IgD-negative memory B cell (primary cell): ENCODE results near the gene TMEM238. TPM values are rescaled to one million over a fixed set of nuclear protein-coding genes. Genes with fewer than 3 reads are reported as not detected.
A peak's percentile ranks its signal among the peaks of the same experiment; 100 is the strongest.

Source experiments
- H3K27ac Mint-ChIP-seq, 3 donors: one replicate each; pipeline ENCODE4 v1.8.0; 2020 to 2022; ENCODE audit warnings: mild to moderate bottlenecking in 3 of 3, mixed read lengths in 3 of 3, moderate library complexity in 1 of 3
- H3K27me3 Mint-ChIP-seq: one replicate; pipeline ENCODE4 v1.8.0; 2021; ENCODE audit warnings: mixed read lengths
- H3K36me3 Mint-ChIP-seq: one replicate; pipeline ENCODE4 v1.8.0; 2020; ENCODE audit warnings: mild to moderate bottlenecking, mixed read lengths
- H3K4me1 Mint-ChIP-seq, 3 donors: one replicate each; pipeline ENCODE4 v1.8.0; 2020 to 2022; ENCODE audit warnings: mixed read lengths in 3 of 3, mild to moderate bottlenecking in 1 of 3
- H3K4me3 Mint-ChIP-seq, 4 donors: one replicate each; pipeline ENCODE4 v1.8.0; 2020 to 2022; ENCODE audit warnings: mild to moderate bottlenecking in 4 of 4, mixed read lengths in 4 of 4, moderate library complexity in 3 of 4
- H3K9me3 Mint-ChIP-seq, 3 donors: one replicate each; pipeline ENCODE4 v1.8.0; 2020 to 2021; ENCODE audit warnings: mixed read lengths in 3 of 3, mild to moderate bottlenecking in 1 of 3
- polyA plus RNA-seq: library from polyadenylated mRNA; unstranded; fragments of 300-500 nt; fragmentation: Illumina TruSeq; gene quantifications from one replicate; pipeline ENCODE4 v1.2.3, GENCODE V29; 2021

Gene TMEM238
- polyA plus RNA-seq, 1 donor from 2014 or later = 1.1 TPM

DNA sequence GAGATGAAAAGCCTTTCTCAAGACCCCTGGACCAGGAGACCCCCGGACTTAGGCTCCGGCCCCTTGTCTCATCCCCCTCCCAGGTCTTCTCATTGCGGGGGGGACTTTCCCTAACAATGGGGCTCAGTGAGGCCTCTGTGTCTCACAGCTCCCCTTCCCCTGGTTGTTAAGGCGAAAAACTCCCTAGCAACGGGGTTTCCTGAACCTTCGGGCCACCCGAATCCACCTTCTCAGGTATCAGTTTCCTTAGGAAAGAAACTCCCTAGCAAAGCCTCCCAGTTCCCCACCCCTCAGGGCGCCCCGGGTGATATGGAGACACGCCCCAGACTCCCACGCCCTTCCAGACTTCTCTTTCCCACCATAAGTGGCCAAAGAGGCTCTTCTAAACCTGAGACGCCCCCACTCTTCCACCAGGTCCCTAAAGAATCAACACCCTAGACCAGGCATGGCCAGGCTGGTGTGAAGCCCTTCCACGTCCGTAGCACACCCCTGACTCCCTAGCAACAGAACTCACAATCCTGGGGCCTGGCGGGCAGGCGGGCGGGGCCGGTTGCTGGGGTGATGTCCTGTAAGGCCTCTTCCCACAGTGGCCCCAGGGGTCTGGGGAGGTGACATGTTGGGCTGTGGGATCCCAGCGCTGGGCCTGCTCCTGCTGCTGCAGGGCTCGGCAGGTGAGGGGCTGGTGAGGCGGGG lies 7.7 kb downstream of the TMEM238 start, which contains the start of gene TMEM190:
Gene TMEM190 (plus strand): TSS at position 586 of the 693 bp plus-strand sequence. CDS start 28 bp downstream, at position 614.
- Mint-ChIP-seq H3K27me3 (peaks cover 13% of the 10 kb centered on the region), H3K27ac (peak within 1 kb of the TSS in 1 of 3 donors; percentile 31), H3K4me1 (peaks cover 0 to 4% (median 3%) of the 10 kb centered on the region in 3 donors), H3K4me3 (no peak within 1 kb of the TSS), H3K9me3 (peaks cover 0 to 2% (median 0%) of the 10 kb centered on the region in 3 donors), H3K36me3 (peaks cover 4% of the 10 kb centered on the region)

DNA sequence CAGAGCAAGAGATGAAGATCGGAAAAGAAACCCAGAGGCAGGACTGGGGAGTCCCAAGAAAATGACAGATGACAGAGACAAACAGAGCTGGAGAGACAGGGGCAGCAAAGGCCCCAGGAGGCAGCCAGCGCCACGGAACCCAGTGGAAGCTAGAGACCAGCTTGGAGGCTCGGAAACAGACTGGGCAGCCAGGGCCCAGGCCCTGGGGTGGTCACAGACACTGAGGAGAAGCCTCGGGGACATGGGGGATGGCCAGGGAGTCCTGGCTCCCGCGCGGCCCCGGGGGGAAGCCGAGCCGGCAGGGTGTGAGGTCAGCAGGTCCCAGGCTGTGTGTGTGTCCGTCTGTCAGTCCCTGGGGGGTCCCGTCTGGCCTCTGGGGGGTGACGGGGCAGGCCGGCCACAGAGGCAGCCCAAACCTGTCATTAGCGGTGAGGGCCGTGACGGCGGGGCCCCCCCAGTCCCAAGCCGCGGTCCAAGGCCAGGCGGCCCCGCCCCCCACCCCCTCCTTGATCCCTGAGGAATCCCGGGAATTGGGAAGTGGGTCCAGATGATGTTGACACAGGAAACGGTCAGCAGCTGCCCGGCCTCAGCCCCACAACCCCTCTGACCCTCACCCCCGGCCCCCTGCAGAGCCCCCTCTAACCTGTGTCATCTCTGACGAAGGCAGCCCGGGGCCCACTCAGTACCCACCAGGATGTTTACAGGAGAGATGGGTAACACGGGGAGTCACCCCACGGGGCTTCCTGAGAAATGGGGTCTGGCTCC lies 9.9 kb downstream of the TMEM238 start:
- Mint-ChIP-seq H3K27me3 (peaks cover 22% of the 10 kb centered on the region), H3K4me3 (no peak overlapping the region), H3K36me3 (no peaks in the 10 kb centered on the region), H3K27ac (no peak overlapping the region), H3K9me3 (peaks cover 0 to 4% (median 0%) of the 10 kb centered on the region in 3 donors), H3K4me1 (peaks cover 0 to 9% (median 7%) of the 10 kb centered on the region in 3 donors)

DNA sequence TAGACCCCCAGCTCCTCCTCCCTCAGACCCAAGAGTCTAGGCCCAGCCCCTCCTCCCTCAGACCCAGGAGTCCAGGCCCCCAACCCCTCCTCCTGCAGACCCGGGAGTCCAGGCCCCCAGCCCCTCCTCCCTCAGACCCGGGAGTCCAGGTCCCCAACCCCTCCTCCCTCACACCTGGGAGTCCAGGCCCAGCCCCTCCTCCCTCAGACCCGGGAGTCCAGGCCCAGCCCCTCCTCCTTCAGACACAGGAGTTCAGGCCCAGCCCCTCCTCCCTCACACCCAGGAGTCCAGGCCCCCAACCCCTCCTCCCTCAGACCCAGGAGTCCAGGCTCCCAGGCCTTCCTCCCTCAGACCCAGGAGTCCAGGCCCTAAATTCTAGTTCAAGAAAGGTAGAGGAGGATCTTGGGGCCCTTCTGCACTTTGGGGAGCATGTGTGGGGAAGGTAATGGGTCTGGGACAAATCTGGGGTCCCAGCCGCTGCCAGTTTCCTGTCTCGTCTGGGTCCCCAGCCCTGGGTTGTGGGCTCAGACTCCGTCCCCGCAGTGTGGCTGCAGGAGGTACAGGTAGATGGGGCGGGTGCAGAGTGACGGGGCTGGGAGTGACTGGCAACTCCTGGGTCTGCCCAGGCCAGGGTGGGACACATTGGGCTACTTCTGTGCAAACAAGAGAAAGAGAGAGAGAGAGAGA lies 10.6 kb downstream of the TMEM238 start:
- Mint-ChIP-seq H3K27ac (no peak overlapping the region), H3K4me3 (peak overlapping the region in 1 of 4 donors; percentile 8), H3K27me3 (peaks cover 22% of the 10 kb centered on the region), H3K4me1 (peaks cover 0 to 9% (median 7%) of the 10 kb centered on the region in 3 donors), H3K9me3 (peaks cover 0 to 4% (median 0%) of the 10 kb centered on the region in 3 donors), H3K36me3 (no peaks in the 10 kb centered on the region)

GRCh38 chr19:55372316-55373081 lies 11.6 kb downstream of the TMEM238 start:
- no peaks in the 10 kb centered on the region for H3K36me3 Mint-ChIP-seq
- H3K27ac Mint-ChIP-seq = no peak overlapping the region
- peaks cover 25% of the 10 kb centered on the region for H3K27me3 Mint-ChIP-seq
- H3K9me3 Mint-ChIP-seq = peaks cover 0 to 4% (median 0%) of the 10 kb centered on the region in 3 donors
- H3K4me3 Mint-ChIP-seq = peak overlapping the region in 1 of 4 donors; percentile 54
- H3K4me1 Mint-ChIP-seq = peaks cover 0 to 9% (median 7%) of the 10 kb centered on the region in 3 donors

DNA sequence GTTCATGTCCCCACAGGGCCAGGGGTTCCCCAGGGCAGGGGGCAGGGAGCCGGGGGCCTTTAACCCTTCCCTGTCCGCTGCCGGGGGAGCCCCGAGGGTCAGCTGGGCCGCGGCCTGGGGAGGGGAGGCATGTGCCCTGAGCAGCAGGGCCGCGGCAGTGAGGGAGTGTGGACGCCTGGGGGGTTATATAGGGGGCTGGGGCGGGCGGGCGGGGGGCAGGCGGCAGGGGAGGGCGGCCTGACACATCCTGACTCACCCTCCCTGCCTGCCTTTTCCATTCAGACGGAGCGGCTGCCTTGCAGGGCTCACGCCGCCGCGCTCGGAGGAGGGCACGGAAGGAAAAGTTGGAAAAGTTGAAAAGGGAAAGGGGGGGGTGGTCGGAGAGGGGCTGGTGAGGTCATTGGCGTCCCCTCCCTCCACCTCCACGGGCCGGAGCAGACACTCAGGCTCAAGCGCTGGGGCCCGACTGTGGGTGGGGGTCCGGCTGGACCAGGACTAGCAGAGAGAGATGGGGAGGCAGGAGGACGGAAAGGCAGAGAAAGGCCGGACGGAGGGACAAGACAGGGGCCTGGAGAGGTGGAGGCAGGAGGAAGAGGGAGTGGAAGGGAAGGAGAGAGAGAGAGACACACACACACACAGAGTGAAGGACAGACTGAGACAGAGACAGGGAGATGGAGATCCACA lies 13.6 kb downstream of the TMEM238 start, which contains the start of gene IL11:
Gene IL11 (minus strand): TSS at position 159 of the 684 bp plus-strand sequence. CDS start 153 bp downstream, at position 6.
- Mint-ChIP-seq H3K27ac (peak within 1 kb of the TSS in 1 of 3 donors; percentile 2), H3K27me3 (peaks cover 28% of the 10 kb centered on the region), H3K9me3 (peaks cover 0 to 4% (median 0%) of the 10 kb centered on the region in 3 donors)

DNA sequence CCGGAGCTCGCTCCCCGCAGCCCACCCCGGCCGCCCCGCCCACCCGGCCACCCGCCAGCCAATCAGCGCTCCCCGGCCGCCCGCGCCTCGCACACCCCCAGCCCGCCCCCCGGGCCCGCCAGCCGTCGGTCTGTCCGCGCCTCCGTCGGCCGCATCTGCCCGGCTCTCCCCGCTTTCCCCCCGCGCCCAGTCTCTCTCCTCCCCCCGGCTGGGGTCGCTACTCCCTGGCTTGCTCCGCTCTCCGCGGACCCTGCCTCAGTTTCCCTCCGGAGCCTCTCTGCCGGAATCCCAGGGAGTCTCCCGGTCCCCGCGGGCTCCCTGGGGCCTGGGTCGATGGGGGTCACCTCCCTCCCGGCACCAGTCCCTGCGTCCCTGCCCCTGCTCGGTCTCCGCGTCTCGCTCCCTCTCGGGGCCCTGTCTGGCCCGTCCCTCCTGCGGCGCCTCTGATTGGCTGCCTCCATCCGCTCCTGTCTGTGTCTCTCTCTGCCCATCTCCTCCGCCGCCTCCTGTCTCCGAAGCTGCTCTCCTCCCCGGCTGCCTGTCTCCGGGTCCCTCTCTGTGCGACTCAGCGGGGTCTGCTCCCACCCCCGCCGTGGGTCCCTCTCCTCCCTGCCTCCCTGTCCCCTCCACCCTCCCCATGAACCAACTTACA lies 14.3 kb downstream of the TMEM238 start:
- H3K36me3 Mint-ChIP-seq = no peaks in the 10 kb centered on the region
- peaks cover 0 to 9% (median 7%) of the 10 kb centered on the region in 3 donors for H3K4me1 Mint-ChIP-seq
- peaks cover 0 to 4% (median 0%) of the 10 kb centered on the region in 3 donors for H3K9me3 Mint-ChIP-seq
- H3K27ac Mint-ChIP-seq = no peak overlapping the region
- peak overlapping the region in 3 of 4 donors; percentile 50 to 90 (median 76) for H3K4me3 Mint-ChIP-seq
- peaks cover 29% of the 10 kb centered on the region for H3K27me3 Mint-ChIP-seq

More for the DNA sequence above, 13.6 kb downstream of the TMEM238 start, which contains the start of gene IL11:
- peak within 1 kb of the TSS; percentile 8 to 90 (median 63) for H3K4me3 Mint-ChIP-seq
- H3K4me1 Mint-ChIP-seq = peaks cover 0 to 9% (median 7%) of the 10 kb centered on the region in 3 donors
- no peaks in the 10 kb centered on the region for H3K36me3 Mint-ChIP-seq

GRCh38 chr19:55368701-55369563 lies 15.2 kb downstream of the TMEM238 start:
- peaks cover 28% of the 10 kb centered on the region for H3K27me3 Mint-ChIP-seq

GRCh38 chr19:55368106-55368505 lies 16.0 kb downstream of the TMEM238 start:
- Mint-ChIP-seq H3K27me3 (peaks cover 24% of the 10 kb centered on the region), H3K4me1 (peaks cover 0 to 7% (median 4%) of the 10 kb centered on the region in 3 donors), H3K36me3 (no peaks in the 10 kb centered on the region), H3K9me3 (peaks cover 0 to 4% (median 0%) of the 10 kb centered on the region in 3 donors), H3K27ac (no peak overlapping the region), H3K4me3 (peak overlapping the region in 2 of 4 donors; percentile 17 to 60)

More at GRCh38 chr19:55368701-55369563, 15.2 kb downstream of the TMEM238 start:
- Mint-ChIP-seq H3K27ac (no peak overlapping the region), H3K36me3 (no peaks in the 10 kb centered on the region), H3K4me1 (peaks cover 0 to 9% (median 7%) of the 10 kb centered on the region in 3 donors), H3K4me3 (peak overlapping the region in 1 of 4 donors; percentile 68), H3K9me3 (peaks cover 0 to 4% (median 0%) of the 10 kb centered on the region in 3 donors)

DNA sequence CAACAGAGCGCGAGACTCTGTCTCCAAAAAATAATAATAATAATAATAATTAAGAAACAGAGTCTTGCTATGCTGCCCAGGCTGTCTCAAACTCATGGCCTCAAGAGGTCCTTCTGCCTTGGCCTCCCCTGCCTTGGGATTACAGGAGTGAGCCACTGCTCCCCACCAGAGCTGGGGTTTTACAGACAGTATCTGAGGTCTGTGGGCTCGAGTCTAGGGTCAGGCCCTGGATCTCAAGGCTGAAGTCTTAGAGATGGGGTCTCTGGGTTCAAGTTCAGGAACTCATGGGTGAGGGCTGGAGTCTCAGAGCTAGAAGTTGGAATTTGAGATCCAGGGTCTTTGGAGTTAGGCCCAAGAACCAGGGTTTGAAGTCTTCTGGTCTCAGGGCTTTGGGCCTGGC lies 17.3 kb downstream of the TMEM238 start:
- peaks cover 0 to 2% (median 0%) of the 10 kb centered on the region in 3 donors for H3K9me3 Mint-ChIP-seq
- H3K4me3 Mint-ChIP-seq = no peak overlapping the region
- peaks cover 0 to 7% (median 4%) of the 10 kb centered on the region in 3 donors for H3K4me1 Mint-ChIP-seq
- peaks cover 20% of the 10 kb centered on the region for H3K27me3 Mint-ChIP-seq
- H3K36me3 Mint-ChIP-seq = no peaks in the 10 kb centered on the region
- H3K27ac Mint-ChIP-seq = peak overlapping the region in 1 of 3 donors; percentile 65

DNA sequence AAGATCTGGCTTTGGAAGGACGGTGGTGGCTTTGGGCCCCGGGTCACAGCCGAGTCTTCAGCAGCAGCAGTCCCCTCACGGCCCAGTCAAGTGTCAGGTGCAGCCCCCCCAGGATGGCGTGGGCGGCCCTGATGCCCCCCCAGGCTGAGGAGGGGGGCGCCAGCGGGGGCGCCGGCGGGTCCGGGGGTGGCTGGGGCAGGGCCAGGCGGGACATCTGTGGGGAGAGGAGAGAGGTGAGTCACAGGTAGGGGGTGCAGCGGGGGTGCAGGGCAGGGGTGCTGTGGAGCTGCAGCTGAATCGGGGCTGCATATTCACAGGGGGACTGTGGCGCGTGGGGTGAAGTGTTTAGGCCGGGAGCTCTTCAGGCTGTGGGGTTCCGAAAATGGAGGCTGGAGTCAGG lies 18.1 kb downstream of the TMEM238 start:
- no peak overlapping the region for H3K4me3 Mint-ChIP-seq
- peaks cover 0 to 2% (median 0%) of the 10 kb centered on the region in 3 donors for H3K9me3 Mint-ChIP-seq
- H3K27ac Mint-ChIP-seq = peak overlapping the region in 1 of 3 donors; percentile 31
- peaks cover 0 to 5% (median 4%) of the 10 kb centered on the region in 3 donors for H3K4me1 Mint-ChIP-seq
- H3K27me3 Mint-ChIP-seq = peaks cover 18% of the 10 kb centered on the region
- H3K36me3 Mint-ChIP-seq = no peaks in the 10 kb centered on the region

- peaks cover 16% of the 10 kb centered on the region for H3K27me3 Mint-ChIP-seq
- H3K4me3 Mint-ChIP-seq = no peak overlapping the region
- H3K9me3 Mint-ChIP-seq = peaks cover 0 to 2% (median 0%) of the 10 kb centered on the region in 3 donors
- H3K36me3 Mint-ChIP-seq = no peaks in the 10 kb centered on the region
- no peak overlapping the region for H3K27ac Mint-ChIP-seq
- peaks cover 0 to 4% (median 2%) of the 10 kb centered on the region in 3 donors for H3K4me1 Mint-ChIP-seq
These were observed 18.8 kb downstream of the TMEM238 start for GRCh38 chr19:55365245-55365644.

DNA sequence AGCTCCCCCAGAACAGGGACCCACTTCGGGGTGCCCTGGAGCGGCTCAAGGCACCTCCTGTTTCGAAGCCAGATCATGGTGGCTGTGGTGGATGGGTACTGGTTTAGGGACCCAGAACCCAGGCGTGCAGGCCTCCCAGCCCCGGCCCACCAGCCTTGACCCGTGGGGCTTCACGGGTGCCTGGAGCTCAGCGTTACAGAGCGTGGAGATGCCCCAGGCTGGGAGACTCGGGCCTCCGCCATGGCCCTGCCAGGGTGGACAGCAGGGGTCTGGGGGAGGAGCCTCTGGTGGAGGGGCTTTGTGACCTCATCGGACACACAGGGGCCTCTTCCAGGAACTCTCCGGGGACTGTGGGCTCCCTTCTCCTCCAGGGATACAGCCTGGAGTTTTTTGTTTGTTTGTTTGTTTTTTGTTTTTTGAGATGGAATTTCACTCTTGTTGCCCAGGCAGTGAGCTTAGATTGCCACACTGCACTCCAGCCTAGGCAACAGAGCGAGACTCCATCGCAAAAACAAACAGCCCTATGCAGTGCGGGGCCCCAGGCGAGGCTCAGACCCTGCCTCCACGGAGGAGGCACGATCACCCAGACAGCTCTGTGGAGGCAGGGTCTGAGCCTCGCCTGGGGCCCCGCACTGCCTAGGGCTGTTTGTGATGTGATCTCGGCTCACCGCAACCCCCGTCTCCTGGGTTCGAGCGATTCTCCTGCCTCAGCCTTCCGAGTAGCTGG lies 20.9 kb downstream of the TMEM238 start, which contains the start of gene GARIN5B:
Gene GARIN5B (minus strand): TSS at position 271 of the 727 bp plus-strand sequence. CDS start 194 bp downstream, at position 77.
- no peak within 1 kb of the TSS for H3K27ac Mint-ChIP-seq
- H3K4me1 Mint-ChIP-seq = no peaks in the 10 kb centered on the region
- H3K27me3 Mint-ChIP-seq = peaks cover 12% of the 10 kb centered on the region
- H3K9me3 Mint-ChIP-seq = no peaks in the 10 kb centered on the region
- H3K4me3 Mint-ChIP-seq = peak within 1 kb of the TSS in 1 of 4 donors; percentile 54
- no peaks in the 10 kb centered on the region for H3K36me3 Mint-ChIP-seq
